GM21447 (cell line): ENCODE data around the gene RASGEF1C.

ENCODE experiments used
- ATAC-seq: cut with Tn5 transposase; IDR thresholded peaks from one replicate; pipeline ENCODE4 v1.9.1; 2021; ENCODE audit not compliant: unreplicated experiment

Gene RASGEF1C

DNA sequence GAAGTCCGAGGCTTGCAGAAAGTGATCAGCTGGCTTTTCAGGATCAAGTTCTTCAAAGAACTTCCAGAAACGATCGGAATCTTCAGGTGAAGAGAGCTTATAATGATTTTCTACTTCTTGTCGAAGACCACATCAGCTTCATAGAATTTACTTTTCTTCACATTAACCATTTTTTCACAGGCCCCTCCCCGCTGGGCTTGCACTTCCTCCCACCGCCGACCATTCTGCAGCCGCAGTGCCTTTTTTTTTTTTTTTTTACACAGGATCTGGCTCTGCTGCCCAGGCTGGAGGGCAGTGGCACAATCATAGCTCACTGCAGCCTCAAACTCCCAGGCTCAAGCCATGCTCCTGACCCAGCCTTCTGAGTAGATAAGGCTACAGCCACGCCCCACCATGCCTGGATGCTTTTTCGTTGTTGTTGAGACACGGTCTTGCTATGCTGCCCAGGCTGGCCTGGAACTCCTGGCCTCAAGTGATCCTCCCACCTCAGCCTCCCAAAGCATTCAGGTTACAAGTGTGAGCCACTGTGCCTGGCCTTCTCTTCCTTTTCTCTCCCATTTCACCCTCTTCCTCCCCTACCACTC lies 122.1 kb downstream of the RASGEF1C start:
- no peak for ATAC-seq

DNA sequence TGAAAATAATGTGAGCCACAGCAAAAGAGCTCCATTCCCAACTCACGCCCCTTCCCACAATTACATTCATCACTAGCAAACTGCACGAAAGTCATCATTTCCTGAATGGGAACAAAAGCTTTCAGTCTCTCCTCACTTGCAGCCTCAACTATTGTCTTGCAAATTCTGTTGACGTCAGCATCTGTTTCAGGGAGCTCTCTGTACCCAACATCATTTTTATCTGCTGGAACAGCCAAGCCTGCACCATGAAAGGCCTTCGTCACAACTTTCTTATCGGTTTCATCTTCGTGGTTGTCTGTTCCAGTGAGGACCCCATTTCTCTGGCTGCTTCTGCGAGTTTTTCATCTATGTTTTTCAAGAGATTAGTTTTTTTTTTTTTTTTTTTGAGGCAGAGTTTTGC lies 123.2 kb downstream of the RASGEF1C start:
- ATAC-seq: no peak

GRCh38 chr5:180084638-180085561 lies 124.1 kb downstream of the RASGEF1C start:
- no peak for ATAC-seq

DNA sequence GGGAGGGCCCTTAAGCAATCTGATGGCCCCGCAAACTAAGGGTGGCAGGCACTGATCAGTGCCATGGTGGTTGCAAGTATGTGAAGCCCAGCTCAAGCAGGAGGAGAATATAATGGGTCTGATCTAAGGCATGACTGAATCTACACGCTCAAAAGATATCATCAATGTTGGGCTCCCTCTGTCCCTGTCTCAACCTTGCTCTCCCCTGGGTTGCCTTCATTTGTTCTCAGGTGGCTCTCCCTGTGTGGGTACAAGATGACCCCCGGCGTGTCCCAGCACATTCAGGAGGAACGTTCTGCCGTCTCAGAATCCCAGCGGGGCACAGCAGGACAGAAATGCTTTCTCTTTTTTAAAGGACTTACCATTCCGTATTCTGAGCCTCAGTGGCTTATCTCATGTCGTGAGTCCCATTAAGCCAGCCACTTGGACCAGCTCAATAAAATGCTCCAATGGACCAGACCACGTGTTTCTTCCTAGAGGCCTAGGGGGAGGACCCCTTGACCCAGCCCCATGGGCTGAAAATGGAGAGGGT lies 125.4 kb downstream of the RASGEF1C start:
- no peak for ATAC-seq

DNA sequence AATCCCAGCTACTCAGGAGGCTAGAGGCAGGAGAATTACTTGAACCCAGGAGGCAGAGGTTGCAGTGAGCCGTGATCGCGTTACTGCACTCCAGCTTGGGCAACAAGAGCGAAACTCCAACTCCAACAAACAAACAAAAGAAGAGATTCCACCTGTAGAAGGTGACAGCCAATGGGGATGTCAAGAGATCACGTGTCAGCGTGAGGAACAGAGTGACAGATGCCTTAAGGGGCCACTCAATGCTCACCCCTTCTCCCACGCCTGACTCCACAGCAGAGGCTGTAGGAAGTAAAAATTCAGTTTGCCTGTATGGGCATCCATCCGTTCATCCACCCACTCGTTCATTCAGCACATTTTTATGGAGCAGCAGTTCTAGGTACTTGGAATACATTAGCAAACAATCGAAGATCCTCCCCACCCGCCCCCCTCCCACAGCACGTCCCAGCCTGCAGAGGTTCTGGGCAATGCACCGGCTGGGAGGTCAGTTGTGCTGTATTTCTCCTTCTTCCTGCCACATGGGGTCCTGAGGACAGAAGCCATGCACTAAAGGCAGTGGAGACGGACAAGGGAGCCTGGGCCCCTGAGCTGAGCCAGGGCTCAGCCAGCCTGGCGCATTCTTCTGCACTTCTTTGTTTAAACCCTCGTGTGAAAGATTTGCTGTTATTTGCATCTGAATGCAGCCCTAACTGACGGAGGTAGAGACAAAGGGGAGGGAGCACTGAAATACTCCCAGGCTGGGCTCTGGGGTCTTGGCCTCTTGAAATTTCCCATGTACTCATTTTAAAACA lies 126.2 kb downstream of the RASGEF1C start:
- ATAC-seq: no peak

DNA sequence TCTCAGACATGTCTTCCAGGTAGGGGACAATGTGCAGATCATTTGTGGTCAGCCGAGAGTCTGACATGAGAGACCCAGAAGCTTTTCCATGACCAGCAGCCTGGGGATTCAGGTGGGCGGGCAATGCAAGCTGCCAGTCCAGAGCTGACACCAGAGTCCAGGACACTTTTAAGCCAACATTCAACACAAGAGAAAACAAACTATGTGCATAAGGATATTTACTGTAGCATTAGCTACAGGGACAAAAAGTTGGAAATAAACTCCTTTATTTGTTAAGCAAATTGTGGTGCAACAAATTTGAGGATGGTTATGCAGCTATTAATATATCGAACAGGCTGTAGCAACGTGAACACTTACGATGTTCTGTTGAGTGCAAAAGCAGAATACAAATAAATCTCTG lies 127.5 kb downstream of the RASGEF1C start:
- no peak for ATAC-seq

- no peak for ATAC-seq
These were observed 128.3 kb downstream of the RASGEF1C start for GRCh38 chr5:180080486-180081280.

DNA sequence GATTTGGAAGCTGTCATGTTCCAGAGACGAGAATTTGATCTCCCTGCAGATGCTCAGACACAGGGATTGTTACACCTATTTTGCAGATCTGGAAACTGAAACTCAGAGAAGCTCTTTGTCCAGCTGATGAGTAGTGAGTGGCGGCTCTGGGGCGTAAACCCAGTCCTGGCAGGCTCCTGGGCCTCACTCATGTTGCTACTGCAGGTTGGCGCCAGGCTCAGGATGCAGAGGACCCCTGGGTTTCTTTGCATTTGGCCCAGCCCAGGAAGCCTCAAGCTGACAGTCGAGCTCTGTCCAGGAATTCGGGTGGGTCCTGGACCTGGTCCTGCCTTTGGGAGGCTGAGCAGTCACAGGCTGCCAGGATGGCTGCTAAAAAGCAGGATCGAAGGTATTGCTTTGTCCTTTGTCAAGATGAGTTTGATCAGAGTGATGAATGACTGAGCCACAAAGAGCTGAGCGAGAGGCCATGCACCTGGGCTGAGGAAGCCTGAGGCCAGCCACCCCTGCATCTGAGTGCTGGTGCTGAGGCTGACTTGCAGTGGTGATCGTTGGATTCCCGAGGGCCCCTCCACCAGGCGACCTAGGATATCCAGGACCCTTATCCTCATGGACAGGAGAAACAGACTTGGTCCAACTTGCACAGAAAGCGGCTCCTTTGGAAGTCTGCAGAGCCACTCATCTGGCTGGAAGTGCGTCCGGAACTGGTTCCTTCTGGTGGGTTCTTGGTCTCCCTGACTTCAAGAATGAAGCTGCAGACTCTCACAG lies 129.1 kb downstream of the RASGEF1C start:
- ATAC-seq: no peak

DNA sequence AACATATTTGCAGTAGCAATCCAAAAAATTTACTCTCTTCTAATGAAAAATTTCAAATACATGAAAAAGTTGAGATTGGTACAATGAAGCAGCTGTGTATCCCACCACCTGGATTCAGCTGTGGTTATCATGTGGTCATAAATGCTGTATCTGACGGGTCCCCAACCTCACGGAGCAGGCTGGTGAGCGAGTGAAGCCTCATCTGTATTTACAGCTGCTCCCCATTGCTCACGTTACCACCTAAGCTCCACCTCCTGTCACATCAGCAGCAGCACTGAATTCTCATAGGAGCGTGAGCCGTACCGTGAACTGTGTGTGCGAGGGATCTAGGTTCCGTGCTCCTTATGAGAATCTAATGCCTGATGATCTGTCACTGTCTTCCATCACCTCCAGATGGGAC lies 130.7 kb downstream of the RASGEF1C start:
- ATAC-seq: no peak

DNA sequence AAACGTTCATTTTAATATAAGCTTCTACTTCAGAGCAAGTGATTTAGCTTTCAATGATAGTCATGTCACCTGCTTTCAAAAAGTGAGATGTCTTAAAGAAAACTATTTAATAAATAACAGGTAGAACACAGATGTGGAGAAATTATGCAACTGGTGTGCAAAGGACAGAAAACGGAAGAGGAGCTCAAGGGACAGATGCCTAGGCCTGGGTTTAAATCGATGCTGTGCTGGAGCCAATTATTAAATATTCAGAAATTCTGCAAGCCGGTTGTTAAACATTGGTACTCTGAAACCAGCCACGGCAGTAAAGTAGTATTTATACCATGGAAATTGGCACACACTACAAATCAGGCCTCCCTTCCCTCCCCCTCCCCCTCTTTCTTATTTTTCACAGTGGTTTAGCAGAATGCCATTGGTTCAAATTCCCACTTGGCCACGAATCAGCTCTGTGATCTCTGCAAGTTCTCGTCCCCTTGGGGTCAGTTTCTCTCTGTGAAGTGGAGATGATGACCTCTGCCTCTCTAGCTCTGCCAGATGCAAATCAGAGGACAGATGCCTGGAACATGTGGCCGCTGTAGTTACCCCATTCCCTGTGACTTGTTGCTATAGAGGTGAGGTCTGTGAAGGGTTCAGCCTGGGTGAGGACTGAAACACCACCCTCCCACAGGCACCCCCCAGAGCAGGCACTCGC lies 131.3 kb downstream of the RASGEF1C start:
- ATAC-seq: no peak

- ATAC-seq: no peak
These were observed 133.3 kb downstream of the RASGEF1C start for GRCh38 chr5:180075703-180076102.

DNA sequence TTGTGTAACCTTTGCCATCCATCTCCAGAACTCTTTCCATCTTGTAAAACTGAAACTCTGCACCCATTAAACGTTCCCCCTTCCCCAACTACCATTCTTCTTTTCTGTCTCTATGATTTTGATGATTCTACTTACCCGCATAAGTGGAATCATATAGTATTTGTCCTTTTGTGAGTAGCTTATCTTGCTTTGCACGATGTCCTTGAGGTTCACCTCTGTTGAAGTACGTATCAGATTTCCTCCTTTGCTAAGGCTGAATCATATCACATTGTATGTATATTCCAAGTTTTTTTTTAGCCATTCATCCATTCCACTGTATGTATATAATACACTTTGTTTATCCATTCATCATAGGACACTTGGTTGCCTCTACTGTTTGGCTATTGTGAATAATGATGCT lies 134.5 kb downstream of the RASGEF1C start:
- no peak for ATAC-seq

DNA sequence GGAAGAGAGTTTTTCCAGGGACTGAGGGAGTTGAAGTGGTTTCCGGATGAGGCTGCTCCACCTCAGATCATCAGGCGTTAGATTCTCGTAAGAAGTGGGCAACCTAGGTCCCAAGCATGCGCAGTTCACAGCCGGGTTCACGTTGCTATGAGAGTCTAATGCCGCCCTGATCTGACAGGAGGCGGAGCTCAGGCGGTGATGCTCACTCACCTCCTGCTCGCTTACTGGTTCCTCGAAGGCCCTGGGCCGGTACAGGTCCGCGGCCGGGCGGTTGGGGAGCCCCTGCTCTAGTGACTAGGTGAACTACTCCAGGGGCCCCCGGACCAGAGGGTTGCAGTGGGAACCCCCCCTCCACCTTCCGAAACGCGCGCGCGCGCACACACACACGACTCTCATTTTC lies 136.5 kb downstream of the RASGEF1C start:
- ATAC-seq: no peak

- no peak for ATAC-seq
These were observed 136.8 kb downstream of the RASGEF1C start for GRCh38 chr5:180072256-180072548.

- ATAC-seq: no peak
These were observed 137.3 kb downstream of the RASGEF1C start, which contains the start of gene RNF130 for GRCh38 chr5:180071531-180072255. Gene RNF130, minus strand, starts transcription at chr5:180071759. Its CDS starts 57 bp downstream, at chr5:180071702.

- ATAC-seq: no peak
These were observed 138.1 kb downstream of the RASGEF1C start for GRCh38 chr5:180070756-180071530.

- no peak for ATAC-seq
These were observed 139.3 kb downstream of the RASGEF1C start for GRCh38 chr5:180069589-180070247.
